ENCODE results near the gene ANGPTL4.
A peak's percentile ranks its signal among the peaks of the same experiment; 100 is the strongest.
"Not testable (repeated sequence)": the region's sequence is repeated elsewhere in the genome, so short reads cannot be mapped to it uniquely, and the experiment has no call there.

The ANGPTL4 gene

DNA sequence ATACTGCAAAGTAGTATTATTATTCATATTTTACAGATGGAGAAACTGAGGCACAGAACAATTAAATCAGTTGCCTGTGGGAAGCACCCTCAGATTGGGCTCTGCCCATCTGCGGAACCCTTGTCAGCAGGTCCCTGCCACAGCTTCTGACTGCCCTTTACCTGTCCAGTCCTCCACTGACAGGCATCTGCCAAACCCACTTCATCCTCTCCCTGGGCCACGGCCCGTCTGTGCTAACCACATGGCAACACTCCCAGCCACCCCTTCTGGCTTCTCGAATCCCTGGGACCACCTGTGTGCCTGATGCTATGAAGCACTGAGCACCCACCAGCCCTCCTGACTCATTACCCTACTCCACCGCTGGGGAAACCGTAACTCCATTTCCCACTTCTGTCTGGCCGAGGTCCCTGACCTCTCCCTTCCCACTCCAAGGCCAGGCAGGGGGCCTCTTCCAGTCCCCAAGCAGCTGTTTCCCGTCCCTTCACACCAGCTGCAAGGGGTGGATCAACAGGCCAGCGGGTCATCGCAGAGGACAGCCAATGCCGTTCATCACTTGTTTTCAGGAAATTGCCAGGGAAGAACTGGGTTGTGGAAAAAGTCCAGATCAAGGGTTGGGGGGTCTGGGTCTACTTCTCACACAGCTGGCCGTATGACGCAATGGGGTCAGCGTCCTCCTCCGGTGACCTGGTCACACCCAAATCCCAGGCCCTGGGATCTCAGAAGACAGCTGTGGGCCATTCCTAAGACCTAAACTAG lies 23.4 kb upstream of the ANGPTL4 start:
- Histone ChIP-seq H3K4me3 (replicated peaks; ENCODE audit: insufficient read depth, low read length) (no peak overlapping the region), H3K27ac (replicated peaks) (no peak overlapping the region), H3K27me3 (ENCODE audit: insufficient read depth, poor library complexity, severe bottlenecking) (peaks cover 48% of the 10 kb centered on the region)
- no peak for DNase-seq (ENCODE audit: low read depth in 1 of 2, low spot score in 1 of 2)
- TF ChIP-seq GABPA (IDR thresholded peaks at IDR 0.05; ENCODE audit: low read depth) = no peak
- no peak for TF ChIP-seq REST (IDR thresholded peaks at IDR 0.05; ENCODE audit: insufficient replicate concordance, low read depth)
- no peak for TF ChIP-seq POLR2AphosphoS5 (IDR thresholded peaks at IDR 0.05; ENCODE audit: low read depth)
- no peak for TF ChIP-seq SPI1 (IDR thresholded peaks at IDR 0.05; ENCODE audit: borderline replicate concordance, low read depth)
- TF ChIP-seq, protein P1, sequence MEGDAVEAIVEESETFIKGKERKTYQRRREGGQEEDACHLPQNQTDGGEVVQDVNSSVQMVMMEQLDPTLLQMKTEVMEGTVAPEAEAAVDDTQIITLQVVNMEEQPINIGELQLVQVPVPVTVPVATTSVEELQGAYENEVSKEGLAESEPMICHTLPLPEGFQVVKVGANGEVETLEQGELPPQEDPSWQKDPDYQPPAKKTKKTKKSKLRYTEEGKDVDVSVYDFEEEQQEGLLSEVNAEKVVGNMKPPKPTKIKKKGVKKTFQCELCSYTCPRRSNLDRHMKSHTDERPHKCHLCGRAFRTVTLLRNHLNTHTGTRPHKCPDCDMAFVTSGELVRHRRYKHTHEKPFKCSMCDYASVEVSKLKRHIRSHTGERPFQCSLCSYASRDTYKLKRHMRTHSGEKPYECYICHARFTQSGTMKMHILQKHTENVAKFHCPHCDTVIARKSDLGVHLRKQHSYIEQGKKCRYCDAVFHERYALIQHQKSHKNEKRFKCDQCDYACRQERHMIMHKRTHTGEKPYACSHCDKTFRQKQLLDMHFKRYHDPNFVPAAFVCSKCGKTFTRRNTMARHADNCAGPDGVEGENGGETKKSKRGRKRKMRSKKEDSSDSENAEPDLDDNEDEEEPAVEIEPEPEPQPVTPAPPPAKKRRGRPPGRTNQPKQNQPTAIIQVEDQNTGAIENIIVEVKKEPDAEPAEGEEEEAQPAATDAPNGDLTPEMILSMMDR (IDR thresholded peaks at IDR 0.05; ENCODE audit: insufficient read depth, low read length) = no peak

DNA sequence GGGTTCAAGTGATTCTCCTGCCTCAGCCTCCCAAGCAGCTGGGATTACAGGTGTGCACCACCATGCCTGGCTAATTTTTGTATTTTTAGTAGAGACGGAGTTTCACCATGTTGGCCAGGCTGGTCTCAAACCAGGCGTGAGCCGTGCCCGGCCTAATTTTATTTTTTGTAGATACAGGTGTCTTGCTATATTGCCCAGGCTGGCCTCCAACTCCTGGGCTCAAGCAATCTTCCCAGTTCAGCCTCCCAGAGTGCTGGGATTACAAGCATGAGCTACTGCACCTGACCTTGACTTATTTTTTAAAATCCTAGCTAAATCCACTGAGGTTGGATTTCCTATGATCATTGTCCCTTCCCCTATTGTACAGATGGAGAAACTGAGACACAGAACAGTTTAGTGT lies 22.5 kb upstream of the ANGPTL4 start:
- DNase-seq (ENCODE audit: low read depth in 1 of 2, low spot score in 1 of 2); H3K4me3 ChIP-seq (replicated peaks; ENCODE audit: insufficient read depth, low read length): not testable (repeated sequence)

DNA sequence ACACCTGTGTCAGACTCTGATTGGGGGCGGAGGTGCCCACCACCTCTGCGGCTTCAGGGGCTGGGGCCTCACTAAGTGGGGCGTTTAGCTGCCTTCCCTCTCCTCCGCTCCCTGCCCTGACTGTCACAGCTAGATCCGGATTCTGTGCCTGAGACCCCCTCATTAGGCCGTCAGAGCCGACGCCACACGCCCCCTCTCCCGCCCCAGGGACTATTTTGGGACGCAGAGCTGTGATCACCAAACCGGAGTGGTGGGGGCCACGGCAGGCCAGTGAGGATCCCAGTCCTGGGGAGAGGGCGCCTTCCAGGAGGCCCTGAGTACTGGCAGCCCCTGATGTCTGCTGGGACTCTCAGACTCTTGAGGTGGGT lies 21.7 kb upstream of the ANGPTL4 start:
- TF ChIP-seq, protein P1 (IDR thresholded peaks at IDR 0.05; ENCODE audit: insufficient read depth, low read length) = no peak
- TF ChIP-seq POLR2AphosphoS5 (IDR thresholded peaks at IDR 0.05; ENCODE audit: low read depth) (no peak), SPI1 (IDR thresholded peaks at IDR 0.05; ENCODE audit: borderline replicate concordance, low read depth) (no peak), GABPA (IDR thresholded peaks at IDR 0.05; ENCODE audit: low read depth) (no peak), REST (IDR thresholded peaks at IDR 0.05; ENCODE audit: insufficient replicate concordance, low read depth) (no peak)
- Histone ChIP-seq H3K27me3 (ENCODE audit: insufficient read depth, poor library complexity, severe bottlenecking) (peaks cover 38% of the 10 kb centered on the region), H3K27ac (replicated peaks) (no peak overlapping the region), H3K4me3 (replicated peaks; ENCODE audit: insufficient read depth, low read length) (no peak overlapping the region)
- no peak for DNase-seq (ENCODE audit: low read depth in 1 of 2, low spot score in 1 of 2)

More for the DNA sequence above, 22.5 kb upstream of the ANGPTL4 start:
- not testable (repeated sequence) for H3K27ac ChIP-seq (replicated peaks)
- H3K27me3 ChIP-seq (ENCODE audit: insufficient read depth, poor library complexity, severe bottlenecking) = peaks cover 40% of the 10 kb centered on the region

DNA sequence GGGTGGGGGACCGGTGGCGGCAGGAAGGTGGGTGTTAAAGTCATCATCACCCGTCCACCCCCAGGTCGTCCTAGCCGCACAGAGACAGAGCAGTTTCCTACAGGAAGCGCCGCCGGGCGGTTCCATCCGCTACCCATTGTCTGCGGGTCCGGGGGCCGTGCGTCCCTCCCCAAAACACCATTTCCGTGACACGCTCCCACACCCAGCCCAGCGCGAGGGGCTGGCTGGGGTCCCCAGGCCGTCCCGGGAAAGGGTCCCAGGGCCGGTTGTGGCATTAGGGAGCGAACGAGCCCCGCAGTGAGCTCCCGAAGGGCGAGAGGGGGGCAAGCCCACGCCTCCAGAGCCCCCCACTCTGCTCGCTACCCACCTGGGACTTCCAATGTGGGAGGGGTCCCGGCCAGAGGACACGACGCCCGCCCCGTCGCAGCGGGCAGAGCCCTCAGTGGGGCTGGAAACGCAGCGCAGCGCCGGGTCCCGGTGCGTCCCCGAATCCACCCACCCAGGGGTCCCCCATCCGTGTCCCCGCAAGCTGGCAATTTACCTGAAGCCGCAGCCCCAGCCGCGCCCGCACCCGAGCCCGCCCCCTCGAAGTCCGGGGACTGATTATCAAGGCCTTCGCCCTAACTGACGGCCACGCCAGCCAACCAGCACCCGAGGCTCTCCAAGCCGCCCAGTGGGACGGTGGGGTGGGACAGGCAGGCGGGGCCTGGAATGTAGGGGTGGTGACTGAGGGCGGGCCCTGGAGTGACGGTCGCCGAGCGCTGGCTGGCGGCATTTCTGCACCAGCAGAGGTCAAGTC lies 21.1 kb upstream of the ANGPTL4 start, which contains the start of gene KANK3:
TSS of gene KANK3 (minus strand) at position 579 of the 799 bp plus-strand sequence. CDS start 5,434 bp downstream, outside the sequence.
- DNase-seq (ENCODE audit: low read depth in 1 of 2, low spot score in 1 of 2) = peak; percentile 77 to 81
- Histone ChIP-seq H3K27ac (replicated peaks) (no peak within 1 kb of the TSS), H3K27me3 (ENCODE audit: insufficient read depth, poor library complexity, severe bottlenecking) (peaks cover 38% of the 10 kb centered on the region), H3K4me3 (replicated peaks; ENCODE audit: insufficient read depth, low read length) (peak within 1 kb of the TSS; percentile 18; the same call in 1 of the 2 replicates)
- no peak for TF ChIP-seq REST (IDR thresholded peaks at IDR 0.05; ENCODE audit: insufficient replicate concordance, low read depth)
- TF ChIP-seq GABPA (IDR thresholded peaks at IDR 0.05; ENCODE audit: low read depth) = no peak
- TF ChIP-seq, protein P1 (IDR thresholded peaks at IDR 0.05; ENCODE audit: insufficient read depth, low read length) = no peak
- no peak for TF ChIP-seq SPI1 (IDR thresholded peaks at IDR 0.05; ENCODE audit: borderline replicate concordance, low read depth)
- no peak for TF ChIP-seq POLR2AphosphoS5 (IDR thresholded peaks at IDR 0.05; ENCODE audit: low read depth)
